A673 (cell line): ENCODE results near the gene CDC42BPB. TPM values are rescaled to one million over a fixed set of nuclear protein-coding genes. Genes with fewer than 3 reads are reported as not detected.

Experiments
- BruUV-seq: library from RNA; stranded (reverse); fragments of 400-500 nt; replicated peaks from 2 replicates; lab custom pipeline; 2021; lab: Mats Ljungman, UMichigan
- CTCF ChIA-PET: fragments of 300-600 bp; sonication (Branson Sonifier 250); formaldehyde crosslinking; loops from one replicate; lab custom pipeline; 2022; ENCODE audit warnings: antibody characterized with exemption; lab: Charles Lee
- POLR2A ChIA-PET: fragments of 300-600 bp; sonication (Branson Sonifier 250); formaldehyde crosslinking; loops from one replicate; lab custom pipeline; 2022; ENCODE audit warnings: antibody characterized with exemption; ENCODE audit not compliant: low non-redundant PET; lab: Charles Lee
- DNase-seq: peaks from one replicate; pipeline ENCODE4 v3.0.0-alpha.2; 2015; ENCODE audit warnings: low spot score
- H3K27ac ChIP-seq: fragments of 200-600 bp; sonication (generic); 2 replicates; pipeline ENCODE4 v1.5.1; 2016; ENCODE audit warnings: mixed run types, low read depth, mild to moderate bottlenecking, mixed read lengths, antibody characterized with exemption, low read length; ENCODE audit not compliant: poor library complexity, severe bottlenecking
- H3K27me3 ChIP-seq: fragments of 200-600 bp; sonication (generic); replicated peaks from 2 replicates; pipeline ENCODE4 v1.6.1; 2017; ENCODE audit warnings: mixed run types, low read depth, mild to moderate bottlenecking, mixed read lengths, antibody characterized with exemption, low read length; ENCODE audit not compliant: insufficient read depth, poor library complexity
- H3K36me3 ChIP-seq: fragments of 200-600 bp; sonication (generic); 2 replicates; pipeline ENCODE4 v1.6.1; 2016; ENCODE audit warnings: mixed run types, mild to moderate bottlenecking, mixed read lengths, antibody characterized with exemption, low read length; ENCODE audit not compliant: insufficient read depth, poor library complexity, severe bottlenecking
- H3K4me1 ChIP-seq: fragments of 200-600 bp; sonication (generic); 2 replicates; pipeline ENCODE4 v1.6.1; 2017; ENCODE audit warnings: mixed run types, mild to moderate bottlenecking, mixed read lengths, antibody characterized with exemption, low read length; ENCODE audit not compliant: insufficient read depth, poor library complexity, severe bottlenecking
- H3K4me3 ChIP-seq: fragments of 200-600 bp; sonication (generic); 2 replicates; pipeline ENCODE4 v1.5.1; 2016; ENCODE audit warnings: low read depth, mixed run types, mild to moderate bottlenecking, mixed read lengths, low read length; ENCODE audit not compliant: poor library complexity, severe bottlenecking
- H3K9me3 ChIP-seq: fragments of 200-600 bp; sonication (generic); 2 replicates; pipeline ENCODE4 v1.6.1; 2016; ENCODE audit warnings: mixed run types, low read depth, mild to moderate bottlenecking, mixed read lengths, antibody characterized with exemption, low read length; ENCODE audit not compliant: poor library complexity, severe bottlenecking
- CTCF ChIP-seq: fragments of 300-800, 200-600 bp; sonication (generic); conservative IDR thresholded peaks from 2 replicates; pipeline ENCODE4 v1.5.1; 2017; ENCODE audit warnings: low read depth, mild to moderate bottlenecking, antibody characterized with exemption, low read length, moderate library complexity, mixed read lengths
- EZH2 ChIP-seq: fragments of 200-600 bp; sonication (generic); IDR thresholded peaks from 2 replicates; pipeline ENCODE4 v1.6.1; 2017; ENCODE audit warnings: borderline replicate concordance, low read depth, mild to moderate bottlenecking, mixed read lengths, antibody characterized with exemption, low read length; ENCODE audit not compliant: poor library complexity, severe bottlenecking
- intact Hi-C: fragments of 100-400 bp; cut with micrococcal nuclease; formaldehyde crosslinking; loops from one replicate; pipeline ENCODE4 v1.10.0; 2022; ENCODE audit not compliant: unreplicated experiment
- total RNA-seq: library from RNA; stranded (reverse); gene quantifications from 2 replicates; pipeline ENCODE4 v1.2.3, GENCODE V29; 2021

Gene CDC42BPB
- total RNA-seq, 1 experiment from 2014 or later: 103 TPM

- H3K9me3 ChIP-seq: no peaks in the 10 kb centered on the region
- intact Hi-C loops: no loop called here
- no TSS peak for BruUV-seq
- TF ChIP-seq EZH2 (no peak), CTCF (no peak)
- H3K4me3 ChIP-seq: no peak overlapping the region
- H3K27ac ChIP-seq: no peak overlapping the region
- ChIA-PET CTCF (no interaction called here), POLR2A (no interaction called here)
- no peak for DNase-seq
- H3K27me3 ChIP-seq: no peaks in the 10 kb centered on the region
- peaks cover 57% of the 10 kb centered on the region for H3K36me3 ChIP-seq
- no peaks in the 10 kb centered on the region for H3K4me1 ChIP-seq
Observed at GRCh38 chr14:102977475-102977874, 79.9 kb downstream of the CDC42BPB start.

- intact Hi-C loops: no loop called here
- DNase-seq: no peak
- CTCF ChIA-PET: no interaction called here
- no TSS peak for BruUV-seq
- H3K4me1 ChIP-seq: no peaks in the 10 kb centered on the region
- POLR2A ChIA-PET: no interaction called here
- H3K36me3 ChIP-seq: peaks cover 68% of the 10 kb centered on the region
- no peaks in the 10 kb centered on the region for H3K27me3 ChIP-seq
- no peaks in the 10 kb centered on the region for H3K9me3 ChIP-seq
- TF ChIP-seq EZH2 (no peak), CTCF (no peak)
- H3K27ac ChIP-seq: no peak overlapping the region
- H3K4me3 ChIP-seq: no peak overlapping the region
Observed at GRCh38 chr14:102975662-102976061, 81.7 kb downstream of the CDC42BPB start.

GRCh38 chr14:102973706-102974285 lies 83.6 kb downstream of the CDC42BPB start:
- Histone ChIP-seq H3K27ac (no peak overlapping the region), H3K9me3 (no peaks in the 10 kb centered on the region), H3K36me3 (peaks cover 68% of the 10 kb centered on the region), H3K27me3 (no peaks in the 10 kb centered on the region), H3K4me1 (no peaks in the 10 kb centered on the region), H3K4me3 (no peak overlapping the region)
- no peak for DNase-seq
- POLR2A ChIA-PET: no interaction called here
- no peak for TF ChIP-seq CTCF
- TF ChIP-seq EZH2: no peak
- CTCF ChIA-PET: no interaction called here
- intact Hi-C loops: no loop called here
- no TSS peak for BruUV-seq
